HEK293T (cell line): ENCODE measurements around the gene CD96.

Source experiments
- CTCF ChIA-PET: fragments of 350-600 bp; formaldehyde crosslinking; extraction: SDS; loops from one replicate; lab custom pipeline; 2021; ENCODE audit warnings: antibody characterized with exemption, inconsistent platforms; lab: Yijun Ruan, JAX
- POLR2A ChIA-PET: fragments of 350-600 bp; formaldehyde crosslinking; extraction: SDS; loops from one replicate; lab custom pipeline; 2020; ENCODE audit warnings: antibody characterized with exemption, inconsistent platforms; lab: Yijun Ruan, JAX
- DNase-seq: peaks from one replicate; pipeline ENCODE4 v3.0.0; 2012; ENCODE audit warnings: mixed read lengths; ENCODE audit errors: extremely low spot score
- ARNT ChIP-seq: fragments of 450-650 bp; IDR thresholded peaks from 2 replicates; pipeline ENCODE4 v1.6.1; 2017; ENCODE audit warnings: mild to moderate bottlenecking
- BHLHE40 ChIP-seq: fragments of 450-650 bp; IDR thresholded peaks from 2 replicates; pipeline ENCODE4 v1.6.1; 2016; ENCODE audit warnings: mild to moderate bottlenecking, moderate library complexity, borderline replicate concordance
- CTBP1 ChIP-seq: fragments of 450-650 bp; IDR thresholded peaks from 2 replicates; pipeline ENCODE4 v1.6.1; 2016; ENCODE audit warnings: borderline replicate concordance
- ELF4 ChIP-seq: fragments of 450-650 bp; IDR thresholded peaks from 2 replicates; pipeline ENCODE4 v1.6.1; 2017; ENCODE audit warnings: antibody characterized with exemption
- FOXA1 ChIP-seq: fragments of 450-650 bp; IDR thresholded peaks from 2 replicates; pipeline ENCODE4 v1.6.1; 2016; ENCODE audit warnings: mild to moderate bottlenecking
- FOXK2 ChIP-seq: fragments of 450-650 bp; IDR thresholded peaks from 2 replicates; pipeline ENCODE4 v1.6.1; 2016; ENCODE audit warnings: mild to moderate bottlenecking
- FOXM1 ChIP-seq: fragments of 450-650 bp; IDR thresholded peaks from 2 replicates; pipeline ENCODE4 v1.6.1; 2017; ENCODE audit warnings: mild to moderate bottlenecking, borderline replicate concordance
- HDGF ChIP-seq: fragments of 450-650 bp; IDR thresholded peaks from 2 replicates; pipeline ENCODE4 v1.6.1; 2017; ENCODE audit warnings: antibody characterized with exemption, borderline replicate concordance
- L3MBTL2 ChIP-seq: fragments of 450-650 bp; conservative IDR thresholded peaks from 2 replicates; pipeline ENCODE4 v1.6.1; 2016; ENCODE audit warnings: mild to moderate bottlenecking
- LEF1 ChIP-seq: fragments of 450-650 bp; IDR thresholded peaks from 2 replicates; pipeline ENCODE4 v1.6.1; 2017; ENCODE audit warnings: mild to moderate bottlenecking, borderline replicate concordance
- NFRKB ChIP-seq: fragments of 450-650 bp; IDR thresholded peaks from 2 replicates; pipeline ENCODE4 v1.6.1; 2016; ENCODE audit warnings: mild to moderate bottlenecking, moderate library complexity
- PKNOX1 ChIP-seq: fragments of 450-650 bp; IDR thresholded peaks from 2 replicates; pipeline ENCODE4 v1.6.1; 2016
- SP1 ChIP-seq: fragments of 450-650 bp; IDR thresholded peaks from 2 replicates; pipeline ENCODE4 v1.6.1; 2017
- SUZ12 ChIP-seq: fragments of 450-650 bp; IDR thresholded peaks from 2 replicates; pipeline ENCODE4 v1.6.1; 2016; ENCODE audit warnings: mild to moderate bottlenecking
- TARDBP ChIP-seq: fragments of 450-650 bp; IDR thresholded peaks from 2 replicates; pipeline ENCODE4 v1.6.1; 2016
- ZNF384 ChIP-seq: fragments of 450-650 bp; IDR thresholded peaks from 2 replicates; pipeline ENCODE4 v1.6.1; 2016

CD96 gene

GRCh38 chr3:111595232-111595631 lies 53.2 kb downstream of the CD96 start, which contains the start of gene ZBED2:
Gene ZBED2 (minus strand): TSS chr3:111595346. CDS start chr3:111594201, 1,145 bp downstream.
- ChIA-PET CTCF (no interaction called here), POLR2A (no interaction called here)
- no peak for DNase-seq
- TF ChIP-seq NFRKB = no peak
- TF ChIP-seq CTBP1 = no peak
- no peak for TF ChIP-seq L3MBTL2
- TF ChIP-seq FOXA1 = no peak
- no peak for TF ChIP-seq SP1
- no peak for TF ChIP-seq FOXM1

- DNase-seq = no peak
- TF ChIP-seq NFRKB (no peak), FOXM1 (no peak), L3MBTL2 (no peak), PKNOX1 (no peak), FOXA1 (no peak), SP1 (no peak), TARDBP (no peak), LEF1 (no peak)
- CTCF ChIA-PET = no interaction called here
- POLR2A ChIA-PET = no interaction called here
Observed at GRCh38 chr3:111596328-111596727, 54.3 kb downstream of the CD96 start.

- no peak for DNase-seq
- CTCF ChIA-PET = no interaction called here
- TF ChIP-seq NFRKB (no peak), PKNOX1 (no peak), FOXK2 (no peak), FOXM1 (no peak), L3MBTL2 (no peak), CTBP1 (no peak), ZNF384 (no peak), SP1 (no peak), LEF1 (no peak), FOXA1 (no peak), BHLHE40 (no peak), HDGF (no peak), SUZ12 (no peak)
- POLR2A ChIA-PET = no interaction called here
Observed at GRCh38 chr3:111598139-111598538, 56.1 kb downstream of the CD96 start.

GRCh38 chr3:111598552-111598951 lies 56.6 kb downstream of the CD96 start:
- DNase-seq = no peak
- TF ChIP-seq CTBP1 (no peak), FOXK2 (no peak), LEF1 (no peak), ELF4 (no peak), PKNOX1 (no peak), FOXA1 (no peak), NFRKB (no peak), ZNF384 (no peak), ARNT (no peak), TARDBP (no peak), L3MBTL2 (no peak), FOXM1 (no peak), HDGF (no peak), SP1 (no peak), BHLHE40 (no peak), SUZ12 (no peak)
- CTCF ChIA-PET = interaction anchor here (1.0 kb wide), 1 partner anchor 28 kb away, joined by 3 read pairs; no protein-coding TSS in a partner anchor
- POLR2A ChIA-PET = no interaction called here

- CTCF ChIA-PET = no interaction called here
- POLR2A ChIA-PET = no interaction called here
- TF ChIP-seq PKNOX1 = no peak
- TF ChIP-seq FOXM1 = no peak
- TF ChIP-seq L3MBTL2 = no peak
- no peak for TF ChIP-seq FOXA1
- TF ChIP-seq FOXK2 = no peak
- TF ChIP-seq ELF4 = no peak
- no peak for TF ChIP-seq ARNT
- no peak for TF ChIP-seq ZNF384
- TF ChIP-seq HDGF = no peak
- no peak for TF ChIP-seq CTBP1
- no peak for TF ChIP-seq TARDBP
- DNase-seq = no peak
Observed at GRCh38 chr3:111601810-111602209, 59.8 kb downstream of the CD96 start.

GRCh38 chr3:111603679-111604078 lies 61.7 kb downstream of the CD96 start:
- CTCF ChIA-PET = interaction anchor here (0.5 kb wide), 1 partner anchor 1607 kb away, joined by 3 read pairs; no protein-coding TSS in a partner anchor
- no peak for TF ChIP-seq FOXA1
- no peak for TF ChIP-seq SUZ12
- no peak for TF ChIP-seq BHLHE40
- TF ChIP-seq NFRKB = no peak
- no peak for TF ChIP-seq L3MBTL2
- no peak for TF ChIP-seq CTBP1
- no peak for TF ChIP-seq FOXK2
- no peak for TF ChIP-seq PKNOX1
- no peak for TF ChIP-seq ZNF384
- TF ChIP-seq FOXM1 = no peak
- no peak for TF ChIP-seq ARNT
- TF ChIP-seq SP1 = no peak
- TF ChIP-seq LEF1 = no peak
- no peak for TF ChIP-seq ELF4
- TF ChIP-seq HDGF = no peak
- no peak for TF ChIP-seq TARDBP
- POLR2A ChIA-PET = no interaction called here
- DNase-seq = no peak
